ENCODE measurements around the gene CAPG. TPM values are rescaled to one million over a fixed set of nuclear protein-coding genes. Genes with fewer than 3 reads are reported as not detected.
A peak's percentile ranks its signal among the peaks of the same experiment; 100 is the strongest.

The CAPG gene
- total RNA-seq, 1 donor from 2014 or later, result 5.0 TPM

DNA sequence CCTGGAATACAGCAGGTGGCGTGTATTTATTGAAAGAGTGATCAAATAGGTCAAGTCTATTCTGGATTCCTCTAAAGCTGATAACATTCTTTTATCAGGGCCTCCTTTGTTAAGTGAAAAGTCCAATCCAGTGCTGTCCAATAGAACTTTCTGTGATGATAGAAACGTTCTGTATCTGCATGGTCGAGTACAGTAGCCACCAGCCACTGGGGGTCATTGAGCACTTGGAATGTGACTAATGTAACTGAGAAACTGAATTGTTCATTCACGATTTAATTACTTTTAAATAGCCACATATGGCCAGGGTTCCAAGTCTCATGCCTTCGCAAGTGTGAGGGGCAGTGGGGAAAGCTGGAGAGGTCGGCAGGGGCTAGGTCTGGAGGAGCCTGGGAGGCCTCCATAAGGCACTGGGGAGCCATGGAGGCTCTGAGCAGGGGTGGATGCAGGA, 28.9 kb upstream of the CAPG start:
- DNase-seq (ENCODE audit: low spot score), result no peak

DNA sequence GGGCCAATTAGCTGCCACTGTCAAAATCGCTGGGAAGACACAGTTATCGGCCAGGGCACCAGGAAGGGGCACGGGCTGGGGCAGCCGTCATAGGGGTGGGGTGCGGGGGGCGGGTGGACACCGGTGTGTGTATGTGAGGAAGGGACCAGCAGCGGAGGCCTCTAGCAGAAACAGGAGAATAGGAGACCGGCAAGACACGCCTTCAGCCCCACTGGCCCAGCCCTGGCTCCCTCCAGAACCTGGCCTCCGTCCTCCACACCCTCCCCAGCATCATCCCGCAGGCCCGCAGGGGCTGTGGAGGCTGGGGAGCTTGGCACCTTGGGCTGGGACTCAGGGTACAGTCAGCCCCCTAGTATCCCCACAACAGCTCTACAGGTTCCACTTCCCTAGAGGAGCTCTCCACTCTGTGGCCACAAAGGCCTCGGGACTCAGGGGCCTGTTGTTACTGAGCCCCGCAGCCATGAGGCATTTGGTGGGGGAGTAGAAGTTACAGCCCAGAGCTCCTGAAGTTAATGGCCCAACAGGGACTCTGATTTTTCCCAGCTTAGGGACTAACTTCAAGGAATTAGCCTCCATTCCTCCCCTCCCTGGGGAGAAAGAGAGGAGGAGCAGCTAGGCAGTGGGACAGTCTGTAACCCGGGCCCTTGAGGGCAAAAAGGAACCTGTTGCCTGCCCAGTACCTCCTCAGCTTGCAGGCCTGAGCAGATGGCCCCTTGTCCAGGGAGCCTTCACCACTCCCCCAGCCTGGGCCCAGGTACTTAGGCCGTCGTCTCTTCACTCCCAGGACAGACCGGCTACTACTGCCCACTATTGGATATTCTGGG, 28.2 kb upstream of the CAPG start:
- ATAC-seq, result peak; percentile 21
- DNase-seq (ENCODE audit: low spot score), result no peak

More for the DNA sequence above, 28.9 kb upstream of the CAPG start:
- ATAC-seq, result no peak

DNA sequence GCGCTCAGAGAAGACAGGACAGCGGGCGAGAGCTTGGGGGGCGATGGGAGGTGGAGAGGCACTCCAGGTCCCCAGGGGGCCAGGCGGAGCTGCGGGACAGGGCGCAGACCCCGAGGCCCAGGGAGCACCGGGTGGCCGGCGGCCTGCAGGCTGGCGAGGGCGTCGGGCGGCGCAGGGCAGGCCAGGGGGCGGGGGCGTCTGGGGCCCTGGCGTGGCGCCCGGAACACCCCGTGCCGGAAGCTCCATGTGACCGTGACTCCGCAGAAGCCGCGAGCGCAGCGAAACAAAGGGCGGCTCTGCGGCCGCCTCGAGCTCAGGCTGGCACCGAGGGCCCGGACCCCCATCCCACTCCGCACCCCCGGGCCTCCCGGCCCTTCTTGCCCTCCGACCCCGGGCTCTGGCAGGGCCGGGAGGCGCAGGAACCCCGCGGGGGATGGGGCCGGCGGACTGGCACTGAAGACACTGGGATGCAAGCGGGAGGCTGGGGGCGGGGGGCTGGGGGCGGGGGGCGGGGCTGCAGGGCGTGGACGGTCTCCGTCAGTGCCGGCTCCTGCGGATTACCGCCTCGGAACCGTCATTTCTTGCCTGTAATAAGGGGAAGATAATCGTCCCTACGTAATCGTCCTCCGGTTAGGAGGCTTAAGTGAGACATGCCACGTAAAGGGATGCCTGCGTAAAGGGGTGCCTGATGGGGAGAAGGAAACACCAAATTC, 27.5 kb upstream of the CAPG start:
- ATAC-seq, result peak; percentile 75

DNA sequence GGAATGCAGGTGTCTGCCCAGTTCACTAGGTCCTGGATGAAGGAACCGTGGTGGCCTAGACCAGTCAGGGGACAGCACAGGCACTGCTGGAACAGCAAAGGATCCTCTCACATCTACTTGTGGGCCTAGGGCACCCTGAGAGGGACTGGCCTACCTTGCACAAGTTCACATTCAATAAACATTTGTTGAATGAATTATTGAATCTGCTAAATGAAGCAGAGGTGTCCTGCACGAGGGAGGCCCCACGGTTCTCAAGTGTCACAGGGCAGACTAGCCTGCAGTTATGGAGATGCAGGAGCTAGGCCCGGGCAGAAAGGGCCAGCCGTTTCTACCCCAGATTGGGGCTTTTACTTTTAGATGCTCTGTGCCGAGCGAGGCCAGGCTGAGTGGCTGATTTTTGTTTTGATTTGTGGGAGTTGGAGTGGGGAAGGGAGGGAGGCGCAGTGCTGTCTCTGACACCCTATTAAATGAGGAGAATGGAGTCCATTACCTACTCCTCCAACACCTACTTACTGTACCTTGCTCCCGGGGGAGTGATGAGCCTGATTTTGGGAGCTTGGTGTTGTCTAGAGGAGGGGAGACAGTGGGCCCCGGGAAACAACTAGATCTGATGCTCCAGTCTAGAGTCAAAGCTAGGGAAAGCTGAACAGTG, 26.8 kb upstream of the CAPG start:
- DNase-seq (ENCODE audit: low spot score), result no peak
- no peak for ATAC-seq

More for the DNA sequence above, 27.5 kb upstream of the CAPG start:
- peak; percentile 92 for DNase-seq (ENCODE audit: low spot score)

DNA sequence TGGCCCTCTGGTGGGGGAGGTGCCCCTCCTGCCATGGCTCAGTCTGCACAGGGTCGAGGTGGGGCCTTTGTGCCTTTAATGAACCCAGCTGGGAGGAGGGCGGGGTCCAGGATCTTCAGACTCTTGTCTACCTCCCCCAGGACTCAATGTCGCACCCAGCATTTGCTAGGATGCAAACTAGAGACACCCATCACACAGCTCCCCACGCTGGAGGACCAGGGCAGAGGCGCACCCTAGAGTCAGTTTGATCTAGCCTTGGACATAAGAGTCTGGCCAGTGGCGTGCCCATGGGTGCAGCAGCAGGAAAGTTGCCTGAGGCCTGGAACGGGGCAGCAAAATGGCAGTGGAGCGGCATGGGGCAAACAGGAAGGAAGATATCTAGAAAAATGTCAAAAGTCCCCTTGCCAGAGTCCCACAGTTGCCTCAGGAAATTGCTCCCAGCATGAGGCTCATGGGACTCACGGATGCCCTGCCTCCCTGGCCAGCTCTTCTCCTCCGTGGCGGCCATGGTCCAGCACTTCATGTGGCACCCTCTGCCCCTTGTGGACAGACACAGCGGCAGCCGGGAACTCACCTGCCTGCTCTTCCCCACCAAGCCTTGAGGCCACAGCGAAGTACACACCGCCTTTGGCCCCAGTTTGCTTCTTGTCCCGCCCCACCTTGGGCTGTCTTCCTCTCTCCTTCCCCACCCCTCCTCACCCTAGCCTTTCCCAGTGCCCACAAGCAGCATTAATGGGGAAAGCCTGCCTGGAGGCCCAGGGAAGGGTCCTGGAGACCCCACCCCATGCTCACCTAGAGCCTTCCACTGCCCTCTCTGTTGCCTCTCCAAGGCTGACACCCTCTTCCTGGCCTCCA, 26.0 kb upstream of the CAPG start:
- no peak for ATAC-seq
- DNase-seq (ENCODE audit: low spot score), result no peak

DNA sequence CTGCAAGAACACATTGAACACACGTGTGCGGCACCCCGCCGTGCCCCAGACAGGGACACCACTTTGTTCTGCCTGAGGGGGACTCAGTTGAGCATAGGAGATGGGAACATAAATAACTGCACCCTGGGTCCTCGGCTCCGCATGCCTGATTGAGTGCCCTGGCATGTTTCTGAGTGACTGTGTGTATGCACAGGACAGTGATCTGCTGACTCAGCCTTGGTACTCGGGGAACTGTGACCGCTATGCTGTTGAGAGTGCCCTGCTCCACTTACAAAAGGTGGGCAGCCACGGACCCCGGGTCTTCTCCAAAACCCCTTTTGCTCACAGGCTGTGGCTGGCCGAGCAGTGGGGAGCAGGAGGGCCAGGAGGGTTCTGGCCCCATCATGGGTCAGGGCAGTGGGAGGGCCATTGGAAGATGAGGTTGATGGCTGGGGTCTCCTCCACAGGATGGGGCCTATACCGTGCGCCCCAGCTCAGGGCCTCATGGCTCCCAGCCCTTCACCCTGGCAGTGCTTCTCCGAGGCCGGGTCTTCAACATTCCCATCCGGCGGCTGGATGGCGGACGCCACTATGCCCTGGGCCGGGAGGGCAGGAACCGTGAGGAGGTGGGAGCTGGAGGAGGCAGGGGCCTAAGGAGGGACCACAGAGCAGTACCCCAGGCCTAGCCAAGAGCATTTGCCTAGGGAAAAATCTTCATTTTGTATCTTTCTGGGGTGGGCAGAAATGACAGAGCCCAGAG, 25.2 kb upstream of the CAPG start:
- ATAC-seq (peak; percentile 53), DNase-seq (ENCODE audit: low spot score) (no peak)

DNA sequence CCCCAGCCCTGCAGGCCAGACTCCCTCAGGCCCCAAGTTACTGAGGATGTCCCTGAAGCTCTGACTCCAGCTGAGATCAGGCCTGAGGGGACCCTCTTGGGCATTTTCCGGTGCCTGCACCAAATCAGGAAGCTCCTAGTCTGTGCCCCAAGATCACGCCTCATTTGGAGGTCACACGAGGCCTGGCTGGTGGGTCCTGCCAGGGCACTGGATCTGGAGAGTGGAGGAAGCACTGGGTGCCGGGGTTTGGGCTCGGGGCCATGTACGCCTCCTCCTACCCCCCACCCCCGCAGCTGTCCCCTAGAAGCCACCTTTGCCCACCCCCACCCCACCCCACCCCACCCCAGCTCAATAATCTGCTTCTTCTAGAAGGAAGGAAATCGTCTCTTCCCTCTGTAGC, 24.5 kb upstream of the CAPG start:
- ATAC-seq (no peak), DNase-seq (ENCODE audit: low spot score) (no peak)

DNA sequence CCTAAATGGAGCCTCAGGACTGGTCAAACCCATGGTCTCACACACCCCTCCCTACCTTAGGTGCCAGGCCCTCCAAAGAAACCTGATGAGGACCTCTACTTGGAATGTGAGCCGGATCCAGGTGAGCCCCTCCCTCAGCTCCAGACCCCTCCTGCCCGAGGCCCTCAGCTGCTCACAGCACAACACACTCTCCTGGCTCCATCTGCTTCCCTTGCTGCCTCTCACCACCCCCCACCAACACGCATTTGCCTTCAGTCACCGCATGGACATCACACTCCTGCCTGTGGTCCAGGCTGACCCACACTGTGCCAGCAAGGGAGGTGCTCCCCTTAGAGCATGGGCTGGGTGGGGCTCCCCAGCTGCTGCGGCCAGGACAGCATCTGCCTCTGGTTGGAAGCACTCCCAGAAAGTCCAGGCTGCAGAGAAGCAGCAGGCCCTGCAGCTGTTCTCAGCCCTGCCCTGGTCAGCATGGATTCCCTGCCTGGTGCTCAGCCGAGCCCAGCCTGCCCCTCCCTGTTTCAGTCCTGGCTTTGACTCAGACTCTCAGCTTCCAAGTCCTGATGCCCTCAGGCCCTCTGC, 23.4 kb upstream of the CAPG start:
- DNase-seq (ENCODE audit: low spot score) (peak; percentile 75), ATAC-seq (peak; percentile 62)

DNA sequence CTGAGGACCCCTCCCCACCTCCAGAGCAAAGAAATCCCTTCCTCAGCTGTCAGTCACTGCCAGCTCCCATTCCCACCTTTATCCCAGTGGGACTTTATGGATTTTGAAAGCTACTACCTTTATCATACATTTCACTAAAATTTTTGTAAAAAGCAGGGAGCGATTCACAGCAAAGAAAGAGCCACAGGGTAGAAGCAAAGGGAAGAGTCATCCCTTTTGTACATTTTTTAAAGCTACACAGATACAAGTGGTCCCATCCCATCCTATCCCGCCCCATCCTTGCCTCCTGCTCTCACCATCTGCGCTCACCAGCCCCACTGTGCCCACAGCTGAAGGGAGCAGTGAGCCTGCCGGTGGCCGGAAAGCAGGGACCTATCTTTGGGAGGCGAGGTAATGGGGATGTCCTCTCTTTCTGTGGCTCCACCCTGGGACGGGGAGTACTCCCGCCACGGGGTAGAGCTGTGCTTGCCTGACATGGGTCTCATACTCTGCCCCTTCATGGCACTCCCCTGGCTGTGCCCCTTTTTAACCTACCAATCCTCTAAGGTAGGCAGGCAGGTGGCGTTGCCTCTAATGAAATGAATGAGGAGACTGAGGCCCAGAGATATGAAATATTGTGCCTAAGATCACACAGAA, 21.5 kb upstream of the CAPG start:
- DNase-seq (ENCODE audit: low spot score) (no peak), ATAC-seq (no peak)

DNA sequence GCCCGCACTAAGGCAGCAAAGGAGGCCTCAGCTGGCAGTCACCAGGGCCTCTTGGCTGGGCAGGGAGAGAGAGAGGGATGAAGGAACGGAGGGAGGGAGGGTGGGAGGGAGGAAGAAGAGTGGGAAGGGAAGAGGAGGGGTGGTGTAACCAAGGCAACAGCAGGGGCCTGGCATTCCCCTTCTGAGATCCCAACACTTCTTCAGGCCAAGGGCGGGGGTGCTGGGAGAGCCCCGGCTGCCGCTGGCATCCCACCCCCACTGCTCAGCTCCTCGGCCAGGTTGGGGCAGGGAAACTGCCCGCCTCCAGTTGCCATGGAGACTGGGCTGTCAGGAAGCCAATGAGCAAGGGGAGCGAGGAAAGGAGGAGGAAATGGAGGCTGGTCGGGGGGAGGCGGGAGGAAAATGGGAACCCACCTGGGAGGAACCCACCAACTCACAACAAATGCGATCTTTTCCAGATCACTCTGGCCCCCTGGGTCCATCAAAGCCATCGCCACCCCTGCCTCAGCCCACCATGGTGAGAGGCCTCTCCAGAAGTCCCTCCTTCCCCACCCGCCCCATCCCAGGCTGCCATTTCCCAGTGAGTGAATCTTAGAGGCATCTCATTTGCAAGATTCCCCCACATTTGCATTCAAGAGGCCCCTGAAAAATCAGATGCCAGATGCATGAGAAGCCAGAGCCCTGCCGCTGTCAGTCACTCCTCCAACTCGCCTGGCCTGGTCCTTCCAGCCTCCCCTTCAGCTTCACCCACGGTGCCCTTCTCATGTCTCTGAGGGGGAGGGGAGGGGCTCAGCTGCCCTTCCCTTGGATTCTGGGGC, 20.8 kb upstream of the CAPG start:
- ATAC-seq, result no peak

DNA sequence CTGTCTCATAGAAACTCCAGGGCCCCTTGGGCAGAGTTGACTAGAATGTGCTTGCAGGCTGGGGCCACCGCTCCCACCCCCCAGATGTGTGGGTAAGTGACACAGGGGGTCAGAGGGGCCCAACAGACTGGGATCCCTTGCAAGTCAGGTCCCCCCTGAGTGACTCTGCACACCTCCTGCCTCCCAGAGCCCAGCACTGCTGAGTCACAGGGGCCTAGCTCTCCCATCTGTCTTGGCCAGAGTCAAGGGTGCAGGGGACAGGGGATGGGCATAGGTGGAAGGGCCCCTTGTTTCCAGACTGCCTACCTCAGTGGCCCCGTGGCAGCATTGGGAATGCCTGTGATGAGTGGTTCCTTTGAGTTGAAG, 19.7 kb upstream of the CAPG start:
- no peak for ATAC-seq
- no peak for DNase-seq (ENCODE audit: low spot score)

More for the DNA sequence above, 20.8 kb upstream of the CAPG start:
- no peak for DNase-seq (ENCODE audit: low spot score)

DNA sequence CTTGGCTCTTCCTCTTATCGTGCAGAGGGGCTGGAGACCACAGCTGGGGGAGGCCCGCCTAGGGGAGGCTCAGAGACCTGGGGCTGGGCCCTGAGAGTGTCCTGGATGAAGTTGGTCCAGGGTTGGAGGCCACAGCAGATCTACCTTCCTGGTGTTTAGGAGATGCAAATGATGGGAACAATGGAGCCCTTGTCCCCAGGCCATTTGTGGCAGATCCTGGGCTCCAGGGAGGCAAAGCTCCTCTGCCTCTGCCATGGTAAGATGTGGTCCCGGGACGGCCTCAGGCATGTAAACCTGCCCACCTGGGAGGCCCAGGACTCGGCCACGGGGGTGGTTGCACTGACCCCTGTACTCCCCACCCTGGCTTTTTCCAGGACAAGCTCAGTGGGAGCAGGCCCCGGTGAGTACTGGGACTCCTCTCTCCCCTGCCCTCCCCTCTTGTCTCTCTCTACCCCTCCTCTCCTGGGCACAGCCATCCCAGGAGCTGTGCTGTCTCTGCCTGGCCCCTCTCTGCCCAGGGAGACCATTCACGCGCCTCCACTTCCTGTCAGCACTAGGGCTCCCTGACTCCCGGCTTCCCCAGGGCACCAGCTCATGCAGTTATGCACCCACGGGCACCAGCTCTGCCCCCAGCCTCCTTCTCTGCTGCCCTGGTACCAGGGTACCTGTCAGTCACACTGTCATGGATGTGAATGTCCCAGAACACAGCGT, 19.2 kb upstream of the CAPG start:
- no peak for DNase-seq (ENCODE audit: low spot score)
- no peak for ATAC-seq

DNA sequence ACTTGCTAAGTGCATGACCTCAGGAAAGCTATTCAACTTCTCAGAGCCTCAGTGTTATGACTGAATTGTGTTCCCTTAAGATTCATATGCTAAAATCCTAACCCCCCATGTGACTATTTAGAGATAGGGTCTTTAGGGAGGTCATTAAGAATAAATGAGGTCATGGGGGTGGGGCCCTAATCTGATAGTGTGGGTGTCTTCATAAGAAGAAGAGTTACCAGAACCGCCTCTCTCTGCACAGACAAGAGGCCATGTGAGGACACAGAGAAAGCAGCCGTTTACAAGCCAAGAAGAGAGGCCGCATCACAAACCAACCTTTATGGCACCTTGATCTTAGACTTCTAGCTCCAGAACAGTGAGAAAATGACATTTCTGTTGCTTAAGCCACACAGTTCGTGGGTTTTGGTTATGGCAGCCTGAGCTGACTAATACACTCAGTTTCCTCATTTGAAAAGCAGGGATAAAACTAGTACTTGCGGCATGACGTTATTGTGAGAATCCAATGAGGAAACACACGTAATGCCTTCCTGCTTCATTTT, 18.2 kb upstream of the CAPG start:
- no peak for DNase-seq (ENCODE audit: low spot score)
- no peak for ATAC-seq

DNA sequence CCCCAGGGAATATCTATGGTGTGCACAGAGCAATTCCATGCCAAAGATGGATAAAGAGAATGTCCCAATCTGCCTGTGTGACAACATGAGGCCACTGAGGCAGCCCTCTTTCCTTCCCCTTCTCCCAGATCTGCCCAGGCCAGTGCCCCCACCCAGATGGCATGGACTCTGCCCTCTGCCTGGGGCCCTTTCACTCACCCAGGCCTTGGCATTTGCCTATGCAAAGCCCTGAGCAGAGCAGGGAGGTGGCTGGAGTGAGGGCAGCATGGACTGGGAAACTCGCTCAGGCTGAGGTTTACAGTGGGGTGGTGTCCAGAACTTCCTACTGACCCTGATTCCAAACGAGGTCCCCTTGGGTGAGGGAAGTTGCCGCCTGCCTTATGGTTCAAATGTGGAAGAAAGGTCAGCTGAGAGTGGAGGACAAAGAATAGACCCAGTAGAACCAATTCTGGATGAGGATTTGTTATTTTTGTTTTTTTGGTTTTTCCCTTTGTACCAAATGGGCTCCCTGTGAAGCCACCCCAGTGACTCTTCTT, 17.2 kb upstream of the CAPG start:
- ATAC-seq, result peak; percentile 66
- DNase-seq (ENCODE audit: low spot score), result peak; percentile 73

DNA sequence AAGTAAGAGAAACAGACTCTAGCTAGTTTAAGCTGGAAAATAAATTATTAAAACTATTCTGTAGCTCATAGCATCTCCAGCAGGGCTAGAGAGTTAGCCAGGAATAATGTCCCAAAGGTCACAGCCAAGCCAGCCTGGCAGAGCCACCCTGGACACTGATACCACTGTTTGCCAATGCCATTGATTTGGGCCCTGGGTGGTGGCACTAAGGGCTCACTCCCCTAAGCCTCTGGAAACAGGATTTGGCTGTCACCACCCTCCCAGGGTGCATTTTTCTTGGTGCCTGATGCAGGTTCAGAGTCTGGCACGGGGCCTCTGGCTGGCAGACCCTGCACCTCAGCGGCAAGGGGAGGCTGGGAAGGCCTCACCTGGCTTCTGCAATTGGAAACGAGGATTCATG, 15.4 kb upstream of the CAPG start:
- DNase-seq (ENCODE audit: low spot score), result peak; percentile 94

DNA sequence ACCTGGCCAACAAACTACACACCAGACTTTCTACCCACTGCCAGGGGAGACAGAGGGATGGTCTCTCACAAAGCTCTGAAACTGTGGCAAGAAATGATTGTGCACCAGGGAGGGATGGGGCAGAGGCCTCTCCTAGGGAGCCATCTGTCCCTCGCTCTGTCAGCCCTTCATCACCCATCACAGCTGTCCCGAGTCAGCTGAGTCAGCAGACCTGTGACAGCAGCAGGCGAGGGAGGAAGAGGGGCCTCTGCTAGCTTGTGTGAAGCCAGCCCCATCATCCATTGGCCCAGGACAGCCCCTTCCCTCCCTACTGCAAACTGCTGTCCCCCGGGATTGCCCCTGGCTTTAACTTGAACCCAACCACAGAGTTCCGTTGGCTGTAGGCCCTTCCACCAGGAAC, 13.4 kb upstream of the CAPG start:
- ATAC-seq, result no peak
- no peak for DNase-seq (ENCODE audit: low spot score)

More for the DNA sequence above, 15.4 kb upstream of the CAPG start:
- peak; percentile 68 for ATAC-seq

DNA sequence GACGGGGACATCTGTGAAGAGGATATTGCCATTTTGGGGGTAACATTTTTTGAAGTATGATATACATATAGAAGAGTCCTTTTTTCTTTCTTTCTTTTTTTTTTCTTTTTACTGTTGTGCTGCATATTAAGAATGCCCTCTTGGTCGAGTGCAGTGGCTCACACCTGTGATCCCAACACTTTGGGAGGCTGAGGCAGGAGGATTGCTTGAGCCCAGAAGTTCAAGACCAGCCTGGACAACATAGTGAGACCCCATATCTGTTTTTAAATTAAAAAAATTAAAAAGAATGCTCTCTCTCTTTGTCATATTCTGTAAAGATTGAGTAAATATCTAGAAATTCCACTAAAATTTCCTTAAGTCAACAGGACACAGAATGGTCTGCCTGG, 11.9 kb upstream of the CAPG start:
- no peak for DNase-seq (ENCODE audit: low spot score)
- no peak for ATAC-seq
